NCI-H82 treated with DMSO at 0.1 percent for 48 hours (cell line): Measurements from ENCODE around the gene FBLN2.
"Not testable (repeated sequence)": the region's sequence is repeated elsewhere in the genome, so short reads cannot be mapped to it uniquely, and the experiment has no call there.

Source experiments
- DNase-seq: peaks from one replicate; lab custom pipeline; 2025; ENCODE audit not compliant: unreplicated experiment; lab: John Stamatoyannopoulos, UW

The FBLN2 gene

GRCh38 chr3:13513913-13514517 is 34.9 kb upstream of the FBLN2 start:
- no peak for DNase-seq

- no peak for DNase-seq
These were observed 34.1 kb upstream of the FBLN2 start for GRCh38 chr3:13514639-13515435.

GRCh38 chr3:13515786-13516759 is 32.9 kb upstream of the FBLN2 start:
- no peak for DNase-seq

GRCh38 chr3:13516760-13517135 is 32.2 kb upstream of the FBLN2 start:
- DNase-seq, result no peak

GRCh38 chr3:13517253-13517977 is 31.5 kb upstream of the FBLN2 start:
- no peak for DNase-seq

GRCh38 chr3:13518516-13518953 is 30.4 kb upstream of the FBLN2 start:
- DNase-seq, result no peak

GRCh38 chr3:13519006-13519791 is 29.7 kb upstream of the FBLN2 start:
- DNase-seq, result no peak

- DNase-seq, result no peak
These were observed 28.5 kb upstream of the FBLN2 start for GRCh38 chr3:13520326-13520880.

GRCh38 chr3:13521309-13521708 is 27.6 kb upstream of the FBLN2 start:
- no peak for DNase-seq

GRCh38 chr3:13521749-13522148 is 27.2 kb upstream of the FBLN2 start:
- not testable (repeated sequence) for DNase-seq

- DNase-seq, result no peak
These were observed 26.7 kb upstream of the FBLN2 start for GRCh38 chr3:13522236-13522635.

GRCh38 chr3:13524979-13525669 is 23.8 kb upstream of the FBLN2 start:
- DNase-seq, result no peak

- no peak for DNase-seq
These were observed 22.9 kb upstream of the FBLN2 start for GRCh38 chr3:13525827-13526625.

GRCh38 chr3:13526626-13526949 is 22.3 kb upstream of the FBLN2 start:
- no peak for DNase-seq

- DNase-seq, result no peak
These were observed 20.6 kb upstream of the FBLN2 start for GRCh38 chr3:13528217-13528867.

- DNase-seq, result no peak
These were observed 19.5 kb upstream of the FBLN2 start for GRCh38 chr3:13529196-13530112.
